SJCRH30 (cell line): ENCODE results near the gene SNX18. TPM values are rescaled to one million over a fixed set of nuclear protein-coding genes. Genes with fewer than 3 reads are reported as not detected.

ENCODE experiments used
- total RNA-seq: library from RNA; depleted of rRNA; stranded (reverse); fragments of >200 nt; shearing (Covaris generic); gene quantifications from 2 replicates; pipeline ENCODE4 v1.2.3, GENCODE V29; 2014; rRNA removed

SNX18 gene
- total RNA-seq, 1 experiment from 2014 or later: 9.3 TPM

Other genes starting within 250 kb of the SNX18 start
- 21.5 and 24.4 TPM in 2 replicates for gene ARL15, start 207.2 kb upstream of the SNX18 start, total RNA-seq
- gene HSPB3, start 62.1 kb upstream of the SNX18 start, total RNA-seq: 0.51 and 0.86 TPM in 2 replicates